RWPE1 (cell line): ENCODE measurements around the gene GAB2.

Experiments used
- CTCF ChIA-PET: fragments of 350-600 bp; sonication (Branson Sonifier 250); formaldehyde crosslinking; extraction: SDS; loops from one replicate; lab custom pipeline; 2021; lab: Yijun Ruan, JAX
- POLR2A ChIA-PET: fragments of 400-600 bp; formaldehyde crosslinking; extraction: SDS; loops from one replicate; lab custom pipeline; 2020; ENCODE audit warnings: antibody characterized with exemption; ENCODE audit not compliant: low non-redundant PET; lab: Yijun Ruan, JAX
- DNase-seq: peaks from one replicate; pipeline ENCODE4 v3.0.0; 2012; ENCODE audit warnings: low spot score
- H3K27ac ChIP-seq: fragments of 450-650 bp; 2 replicates; pipeline ENCODE4 v1.5.1; 2017
- CTCF ChIP-seq: fragments of 450-650 bp; conservative IDR thresholded peaks from 2 replicates; pipeline ENCODE4 v1.5.1; 2017; ENCODE audit warnings: low read depth, mild to moderate bottlenecking

Gene GAB2

GRCh38 chr11:78343303-78343702 is 74.3 kb downstream of the GAB2 start:
- CTCF ChIA-PET = no interaction called here
- POLR2A ChIA-PET = no interaction called here
- DNase-seq = no peak
- TF ChIP-seq CTCF = no peak
- H3K27ac ChIP-seq = no peak overlapping the region

- ChIA-PET POLR2A (no interaction called here), CTCF (no interaction called here)
- no peak overlapping the region for H3K27ac ChIP-seq
- no peak for DNase-seq
- no peak for TF ChIP-seq CTCF
Measured at GRCh38 chr11:78341841-78342240, 75.8 kb downstream of the GAB2 start.

- H3K27ac ChIP-seq = no peak overlapping the region
- no peak for TF ChIP-seq CTCF
- ChIA-PET CTCF (no interaction called here), POLR2A (no interaction called here)
- no peak for DNase-seq
Measured at GRCh38 chr11:78340530-78340929, 77.1 kb downstream of the GAB2 start.

- POLR2A ChIA-PET = no interaction called here
- no peak for DNase-seq
- TF ChIP-seq CTCF = no peak
- H3K27ac ChIP-seq = no peak overlapping the region
- CTCF ChIA-PET = no interaction called here
Measured at GRCh38 chr11:78339945-78340344, 77.7 kb downstream of the GAB2 start.

- no peak for TF ChIP-seq CTCF
- ChIA-PET CTCF (interaction anchor here (0.6 kb wide), 1 partner anchor 386 kb away, joined by 5 read pairs; no protein-coding TSS in a partner anchor), POLR2A (no interaction called here)
- no peak for DNase-seq
- no peak overlapping the region for H3K27ac ChIP-seq
Measured at GRCh38 chr11:78339483-78339882, 78.1 kb downstream of the GAB2 start.

- TF ChIP-seq CTCF = no peak
- POLR2A ChIA-PET = no interaction called here
- CTCF ChIA-PET = interaction anchor here (0.7 kb wide), 1 partner anchor 22 kb away, joined by 3 read pairs; no protein-coding TSS in a partner anchor
- no peak overlapping the region for H3K27ac ChIP-seq
- no peak for DNase-seq
Measured at GRCh38 chr11:78338702-78339101, 78.9 kb downstream of the GAB2 start.
